DLD1 (cell line): ENCODE results near the gene PRDM16.

Source experiments
- in situ Hi-C: cut with HindIII; loops from 2 replicates; pipeline ENCODE4 v1.10.0; 2017; ENCODE audit warnings: low sequenced_read_pairs

PRDM16 gene

GRCh38 chr1:3427711-3428704 lies 359.0 kb downstream of the PRDM16 start:
- in situ Hi-C loops, result loop anchor here (10.0 kb wide), 1 partner anchor 393 kb away; no protein-coding TSS in a partner anchor

- in situ Hi-C loops, result loop anchor here (10.0 kb wide), 1 partner anchor 394 kb away; no protein-coding TSS in a partner anchor
Observed at GRCh38 chr1:3428899-3429298, 359.9 kb downstream of the PRDM16 start.

- in situ Hi-C loops, result loop anchor here (10.0 kb wide), 1 partner anchor 395 kb away; no protein-coding TSS in a partner anchor
Observed at GRCh38 chr1:3429320-3429719, 360.3 kb downstream of the PRDM16 start.

GRCh38 chr1:3429766-3430165 lies 360.8 kb downstream of the PRDM16 start:
- in situ Hi-C loops, result loop anchor here (10.0 kb wide), 1 partner anchor 395 kb away; no protein-coding TSS in a partner anchor

GRCh38 chr1:3430406-3430805 lies 361.4 kb downstream of the PRDM16 start:
- in situ Hi-C loops, result no loop called here

GRCh38 chr1:3430820-3431219 lies 361.8 kb downstream of the PRDM16 start:
- in situ Hi-C loops, result no loop called here

- in situ Hi-C loops, result no loop called here
Observed at GRCh38 chr1:3431266-3431665, 362.3 kb downstream of the PRDM16 start.

- in situ Hi-C loops, result no loop called here
Observed at GRCh38 chr1:3431686-3432085, 362.7 kb downstream of the PRDM16 start.

- in situ Hi-C loops, result no loop called here
Observed at GRCh38 chr1:3432306-3432705, 363.3 kb downstream of the PRDM16 start.

GRCh38 chr1:3433076-3433475 lies 364.1 kb downstream of the PRDM16 start:
- in situ Hi-C loops, result no loop called here

- in situ Hi-C loops, result no loop called here
Observed at GRCh38 chr1:3433596-3434320, 364.8 kb downstream of the PRDM16 start.

GRCh38 chr1:3434406-3435110 lies 365.6 kb downstream of the PRDM16 start:
- in situ Hi-C loops, result no loop called here

GRCh38 chr1:3435666-3436065 lies 366.7 kb downstream of the PRDM16 start:
- in situ Hi-C loops, result no loop called here

- in situ Hi-C loops, result no loop called here
Observed at GRCh38 chr1:3436451-3436850, 367.4 kb downstream of the PRDM16 start.

GRCh38 chr1:3436901-3437300 lies 367.9 kb downstream of the PRDM16 start:
- in situ Hi-C loops, result no loop called here

- in situ Hi-C loops, result no loop called here
Observed at GRCh38 chr1:3438661-3439180, 369.7 kb downstream of the PRDM16 start.

GRCh38 chr1:3439346-3440299 lies 370.6 kb downstream of the PRDM16 start:
- in situ Hi-C loops, result no loop called here

GRCh38 chr1:3440300-3440681 lies 371.3 kb downstream of the PRDM16 start:
- in situ Hi-C loops, result no loop called here

- in situ Hi-C loops, result no loop called here
Observed at GRCh38 chr1:3440711-3441409, 371.9 kb downstream of the PRDM16 start.
